HepG2 (cell line): ENCODE data around the gene NUBP2. TPM values are rescaled to one million over a fixed set of nuclear protein-coding genes. Genes with fewer than 3 reads are reported as not detected.
A peak's percentile ranks its signal among the peaks of the same experiment; 100 is the strongest.
"Not testable (repeated sequence)": the region's sequence is repeated elsewhere in the genome, so short reads cannot be mapped to it uniquely, and the experiment has no call there.

Experiments
- ATAC-seq: fragments of 200-7000 bp; cut with Tn5 transposase; 3 replicates; pipeline ENCODE4 v1.9.1; 2020; ENCODE audit warnings: mild to moderate bottlenecking, moderate library complexity
- BruUV-seq: library from RNA; stranded (reverse); fragments of 400-500 nt; replicated peaks from 2 replicates; lab custom pipeline; 2021; lab: Mats Ljungman, UMichigan
- CTCF ChIA-PET: fragments of 300-600 bp; formaldehyde crosslinking; extraction: SDS; loops from one replicate; lab custom pipeline; 2021; ENCODE audit warnings: low total read pairs, inconsistent platforms, low intra/inter-chr PET ratio; lab: Yijun Ruan, JAX
- POLR2A ChIA-PET: fragments of 350-600 bp; sonication (Branson Sonifier 250); formaldehyde crosslinking; loops from one replicate; lab custom pipeline; 2020; ENCODE audit warnings: antibody characterized with exemption, inconsistent platforms; lab: Yijun Ruan, JAX
- DNase-seq: peaks from one replicate; pipeline ENCODE4 v3.0.0-alpha.2; 2015; ENCODE audit warnings: low spot score
- FAIRE-seq: peaks from 3 replicates; lab custom pipeline; 2011; peaks lifted over from hg19 to GRCh38; lab: Jason Lieb, UNC
- H2AFZ ChIP-seq: one replicate; pipeline ENCODE4 v1.6.1; 2011; ENCODE audit warnings: low read length, inconsistent platforms
- H3K27ac ChIP-seq: fragments of 300-600 bp; 3 replicates; pipeline ENCODE4 v1.8.0; 2011; ENCODE audit warnings: mixed run types, mild to moderate bottlenecking, mixed read lengths, low read length, inconsistent platforms; ENCODE audit not compliant: insufficient read depth; ENCODE audit errors: extremely low read length
- H3K27me3 ChIP-seq, 2 experiments: fragments of 200-600 bp in 1 of 2; 2 replicates in 1 of 2; 3 replicates in 1 of 2; pipeline versions ENCODE4 v1.6.0 to v1.8.0; 2011; ENCODE audit warnings: low read length in 2 of 2, mild to moderate bottlenecking in 2 of 2, moderate library complexity in 2 of 2, inconsistent platforms in 1 of 2; ENCODE audit not compliant: insufficient read depth in 2 of 2, control insufficient read depth in 1 of 2
- H3K36me3 ChIP-seq, 2 experiments: fragments of 200-600 bp in 1 of 2; replicated peaks in 1 of 2; 2 replicates in 1 of 2; 3 replicates in 1 of 2; pipeline versions ENCODE4 v1.5.1 to v1.8.0; 2011; ENCODE audit warnings: low read length in 2 of 2, inconsistent platforms in 1 of 2; ENCODE audit not compliant: insufficient read depth in 2 of 2, control insufficient read depth in 1 of 2
- H3K4me1 ChIP-seq: 2 replicates; pipeline ENCODE4 v1.5.1; 2012; ENCODE audit warnings: low read length, inconsistent platforms; ENCODE audit not compliant: insufficient read depth
- H3K4me2 ChIP-seq: 2 replicates; pipeline ENCODE4 v1.6.0; 2011; ENCODE audit warnings: low read depth, low read length, inconsistent platforms
- H3K4me3 ChIP-seq, 3 experiments: fragments of 200-600 bp in 1 of 3; sonication (generic), shearing (Covaris generic) in 1 of 3; replicated peaks in 1 of 3; 2 replicates each; pipeline ENCODE4 v1.5.1; 2011 to 2016; ENCODE audit warnings: low read length in 3 of 3, inconsistent platforms in 2 of 3, low read depth in 2 of 3, mild to moderate bottlenecking in 2 of 3, control low read depth in 1 of 3, mixed read lengths in 1 of 3; ENCODE audit not compliant: insufficient read depth in 1 of 3
- H3K79me2 ChIP-seq: one replicate; pipeline ENCODE4 v1.6.1; 2011; ENCODE audit warnings: low read length, inconsistent platforms; ENCODE audit not compliant: insufficient read depth
- H3K9ac ChIP-seq: 2 replicates; pipeline ENCODE4 v1.6.0; 2011; ENCODE audit warnings: mild to moderate bottlenecking, low read depth, low read length, inconsistent platforms; ENCODE audit not compliant: insufficient read depth
- H3K9me3 ChIP-seq: 2 replicates; pipeline ENCODE4 v1.5.1; 2012; ENCODE audit warnings: mild to moderate bottlenecking, low read length
- H4K20me1 ChIP-seq: 2 replicates; pipeline ENCODE4 v1.6.0; 2011; ENCODE audit warnings: inconsistent platforms, mild to moderate bottlenecking, low read length, moderate library complexity; ENCODE audit not compliant: insufficient read depth
- FOXO4 ChIP-seq: sonication (generic); formaldehyde crosslinking; conservative IDR thresholded peaks from 2 replicates; pipeline ENCODE4 v1.8.1; 2023; ENCODE audit warnings: missing genetic modification reagents
- GATAD2A ChIP-seq: IDR thresholded peaks from 2 replicates; pipeline ENCODE4 v1.6.1; 2016
- HNF1B ChIP-seq: sonication (generic); formaldehyde crosslinking; IDR thresholded peaks from 2 replicates; pipeline ENCODE4 v1.5.1; 2020; ENCODE audit warnings: mild to moderate bottlenecking, moderate library complexity, missing genetic modification reagents
- HNRNPLL ChIP-seq: fragments of 200-400 bp; formaldehyde crosslinking; IDR thresholded peaks from 2 replicates; pipeline ENCODE4 v1.6.1; 2017; ENCODE audit warnings: mild to moderate bottlenecking, low read depth, low read length; ENCODE audit not compliant: poor library complexity, severe bottlenecking
- KMT2A ChIP-seq: sonication (generic); formaldehyde crosslinking; IDR thresholded peaks from 2 replicates; pipeline ENCODE4 v1.4.0; 2020; ENCODE audit warnings: missing genetic modification reagents
- MAFF ChIP-seq: IDR thresholded peaks from 2 replicates; pipeline ENCODE4 v1.6.1; 2011; ENCODE audit warnings: low read depth, low read length, improper control_type of control experiment
- POLR2A ChIP-seq, 2 experiments: IDR thresholded peaks; 2 replicates each; pipeline ENCODE4 v1.6.1; 2011; ENCODE audit warnings: low read depth in 2 of 2, low read length in 2 of 2, mild to moderate bottlenecking in 1 of 2, moderate library complexity in 1 of 2; ENCODE audit not compliant: insufficient read depth in 1 of 2
- POLR2AphosphoS2 ChIP-seq: IDR thresholded peaks from 2 replicates; pipeline ENCODE4 v1.6.1; 2011; ENCODE audit warnings: low read depth, low read length, improper control_type of control experiment
- SAP130 ChIP-seq: IDR thresholded peaks from 2 replicates; pipeline ENCODE4 v1.6.1; 2016; ENCODE audit warnings: low read depth
- ZFY ChIP-seq: sonication (generic); formaldehyde crosslinking; IDR thresholded peaks from 2 replicates; pipeline ENCODE4 v1.4.0; 2020; ENCODE audit warnings: missing genetic modification reagents
- ZNF253 ChIP-seq: sonication (generic); formaldehyde crosslinking; IDR thresholded peaks from 2 replicates; pipeline ENCODE4 v1.8.0; 2022; ENCODE audit warnings: mild to moderate bottlenecking, missing genetic modification reagents, borderline replicate concordance
- ZNF274 ChIP-seq: sonication (generic); formaldehyde crosslinking; IDR thresholded peaks from 2 replicates; pipeline ENCODE4 v1.5.1; 2020; ENCODE audit warnings: mild to moderate bottlenecking, missing genetic modification reagents
- WGBS: methylation state at CpG from one replicate; pipeline ENCODE4 v1.1.6; 2017; ENCODE audit warnings: low lambda C conversion rate; 5-methylcytosine and 5-hydroxymethylcytosine counted together
- in situ Hi-C: cut with HindIII; loops from 2 replicates; pipeline ENCODE4 v1.10.0; 2017; ENCODE audit warnings: low pct_unique_long_range_greater_than_20kb; ENCODE audit not compliant: extremely low pct_ligation_motif_present
- intact Hi-C: fragments of 100-400 bp; cut with micrococcal nuclease; formaldehyde crosslinking; loops from one replicate; pipeline ENCODE4 v1.10.0; 2022; ENCODE audit not compliant: unreplicated experiment
- polyA plus RNA-seq, 8 experiments: library from polyadenylated mRNA; depleted of rRNA in 3 of 8; stranded (reverse) in 7 of 8; unstranded in 1 of 8; fragments of >200 nt; fragmentation: Illumina TruSeq in 4 of 8; extraction: Trizol in 4 of 8; gene quantifications; 2 replicates each; pipeline versions ENCODE4 v1.2.1 to v1.2.3, GENCODE V29; 2011 to 2016; ENCODE audit warnings: low read depth in 4 of 8, missing spikeins in 1 of 8, mixed read lengths in 1 of 8; ENCODE audit not compliant: insufficient read depth in 1 of 8
- total RNA-seq, 5 experiments: library from RNA; depleted of rRNA; stranded (reverse); fragments of >200 nt; fragmentation: Illumina TruSeq; extraction: Trizol; gene quantifications; 2 replicates each; pipeline ENCODE4 v1.2.3, GENCODE V29; 2016; ENCODE audit warnings: low read depth in 1 of 5

Gene NUBP2
- total and polyA plus RNA-seq, 2 of the 13 experiments (the other 11 are each of a cell fraction or from before 2014, with no cell fraction given), result 25.7 to 61.5 TPM

- TF ChIP-seq ZNF253 (CRISPR knock-in tag) (no peak), MAFF (peak; percentile 57; the same call in 1 of the 2 replicates), GATAD2A (CRISPR knock-in tag) (no peak), ZNF274 (CRISPR knock-in tag) (peak; percentile 12; the same call in 1 of the 2 replicates), SAP130 (CRISPR knock-in tag) (peak; percentile 14; the same call in 1 of the 2 replicates), HNRNPLL (peak; percentile 23), POLR2A (IDR thresholded peaks at IDR 0.05; ENCODE audit: insufficient read depth in 1 of 2, low read depth in 2 of 2, low read length in 2 of 2) (0 out of 4 replicates have a peak, but pooled peaks of 1 of the 2 experiments have one; percentile 21), KMT2A (CRISPR knock-in tag) (0 out of 2 replicates have a peak, but pooled peaks have one; percentile 27), HNF1B (CRISPR knock-in tag) (0 out of 2 replicates have a peak, but pooled peaks have one; percentile 3), FOXO4 (no peak), POLR2AphosphoS2 (peak; percentile 63; the same call in 1 of the 2 replicates), ZFY (CRISPR knock-in tag) (peak; percentile 13; the same call in 1 of the 2 replicates)
- TF ChIP-seq, all 625 proteins: peak for 20
These were observed 12.3 kb downstream of the NUBP2 start (continued) for GRCh38 chr16:1794908-1795666.

GRCh38 chr16:1799263-1799662, 16.5 kb downstream of the NUBP2 start:
- H3K27ac ChIP-seq, H3K4me2 ChIP-seq, in situ Hi-C loops, BruUV-seq, H3K79me2 ChIP-seq, CTCF ChIA-PET, POLR2A ChIA-PET, H2AFZ ChIP-seq, DNase-seq, H3K4me3 ChIP-seq, intact Hi-C loops, H3K27me3 ChIP-seq, FAIRE-seq, H3K9ac ChIP-seq, H4K20me1 ChIP-seq, ATAC-seq, H3K36me3 ChIP-seq: not testable (repeated sequence)
- Histone ChIP-seq H3K4me1 (peaks cover 14% of the 10 kb centered on the region), H3K9me3 (peaks cover 24% of the 10 kb centered on the region)
- 84% methylated on average over 3 of the region's 5 CpGs for WGBS
